ENCODE results near the gene RPL38.

- TF ChIP-seq CTCF (IDR thresholded peaks at IDR 0.05; ENCODE audit: low read depth, low read length, poor library complexity, severe bottlenecking) (no peak), EZH2phosphoT487 (IDR thresholded peaks at IDR 0.05; ENCODE audit: borderline replicate concordance, low read length) (no peak)
Measured at GRCh38 chr17:74170924-74171323, 32.6 kb upstream of the RPL38 start.

Data from DOHH2 (cell line).